Fibroblast of the aortic adventitia (primary cell): ENCODE data around the gene SUCLG2. TPM values are rescaled to one million over a fixed set of nuclear protein-coding genes. Genes with fewer than 3 reads are reported as not detected.

Source experiments
- DNase-seq: peaks from one replicate; pipeline ENCODE4 v3.0.0-alpha.2; 2010; ENCODE audit warnings: low read depth
- H3K4me3 ChIP-seq: 2 replicates; pipeline ENCODE4 v1.5.1; 2011; ENCODE audit warnings: low read depth, mild to moderate bottlenecking, control low read depth, low read length, moderate library complexity
- CTCF ChIP-seq: IDR thresholded peaks from 2 replicates; pipeline ENCODE4 v1.5.1; 2011; ENCODE audit warnings: mild to moderate bottlenecking, low read length, control low read depth, inconsistent platforms; ENCODE audit not compliant: insufficient read depth
- total RNA-seq: library from RNA; depleted of rRNA; stranded (reverse); fragments of >200 nt; gene quantifications from 2 replicates; pipeline ENCODE4 v1.2.3, GENCODE V29; 2012; ENCODE audit warnings: low replicate concordance

SUCLG2 gene
- total RNA-seq, 1 donor = 73.9 TPM

- no peak for DNase-seq
- no peak overlapping the region for H3K4me3 ChIP-seq
- no peak for TF ChIP-seq CTCF
Measured at GRCh38 chr3:67529915-67530314, 124.5 kb downstream of the SUCLG2 start.

DNA sequence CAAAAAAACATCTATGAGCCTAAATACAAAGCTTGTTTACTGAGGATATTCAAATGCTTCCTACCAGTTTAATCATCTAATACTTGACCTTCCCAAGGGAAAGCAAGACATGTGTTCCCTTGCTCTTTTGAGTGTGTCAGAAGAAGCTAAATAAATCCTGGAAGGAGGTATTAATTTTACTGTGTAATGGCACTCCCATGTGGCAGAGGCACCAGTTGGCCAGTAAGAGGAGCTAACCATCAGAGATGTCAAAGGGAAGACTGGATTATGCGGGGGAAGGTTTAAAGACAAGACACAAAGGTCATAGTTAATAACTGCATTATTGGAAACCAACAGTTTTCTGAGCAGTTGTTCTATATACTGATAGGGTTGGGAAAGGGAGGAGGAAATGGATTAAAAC is 125.1 kb downstream of the SUCLG2 start:
- no peak overlapping the region for H3K4me3 ChIP-seq
- DNase-seq = no peak
- TF ChIP-seq CTCF = no peak

GRCh38 chr3:67526246-67526645 is 128.2 kb downstream of the SUCLG2 start:
- no peak overlapping the region for H3K4me3 ChIP-seq
- TF ChIP-seq CTCF = no peak
- DNase-seq = peak; percentile 84

- TF ChIP-seq CTCF = no peak
- no peak overlapping the region for H3K4me3 ChIP-seq
- no peak for DNase-seq
Measured at GRCh38 chr3:67524046-67524445, 130.4 kb downstream of the SUCLG2 start.

DNA sequence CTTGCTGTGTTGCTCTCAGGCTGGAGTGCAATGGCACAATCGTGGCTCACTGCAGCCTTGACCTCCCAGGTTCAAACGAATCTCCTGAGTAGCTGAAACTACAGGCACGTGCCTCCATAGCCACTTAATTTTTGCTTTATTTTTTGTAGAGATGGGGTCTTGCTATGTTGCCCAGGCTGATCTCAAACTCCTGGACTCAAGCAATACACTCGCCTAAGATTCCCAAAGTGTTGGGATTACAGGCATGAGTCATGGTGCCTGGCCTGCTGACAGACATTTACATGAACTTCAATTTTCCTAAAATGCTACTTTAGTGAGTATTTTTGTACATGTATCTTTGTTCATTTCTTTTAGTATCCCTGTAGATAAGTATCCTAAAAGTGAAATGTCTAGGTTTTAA is 132.3 kb downstream of the SUCLG2 start:
- no peak for TF ChIP-seq CTCF
- no peak for DNase-seq
- H3K4me3 ChIP-seq = no peak overlapping the region

GRCh38 chr3:67521053-67521646 is 133.3 kb downstream of the SUCLG2 start:
- no peak overlapping the region for H3K4me3 ChIP-seq
- DNase-seq = no peak
- no peak for TF ChIP-seq CTCF

- H3K4me3 ChIP-seq = no peak overlapping the region
- TF ChIP-seq CTCF = no peak
- DNase-seq = no peak
Measured at GRCh38 chr3:67518236-67518635, 136.2 kb downstream of the SUCLG2 start.
